RKO (cell line): ENCODE measurements around the gene GALNT9.
"Not testable (repeated sequence)": the region's sequence is repeated elsewhere in the genome, so short reads cannot be mapped to it uniquely, and the experiment has no call there.

Source experiments
- DNase-seq: peaks from one replicate; pipeline ENCODE4 v3.0.0-alpha.2; 2016; ENCODE audit warnings: low spot score

The GALNT9 gene

DNA sequence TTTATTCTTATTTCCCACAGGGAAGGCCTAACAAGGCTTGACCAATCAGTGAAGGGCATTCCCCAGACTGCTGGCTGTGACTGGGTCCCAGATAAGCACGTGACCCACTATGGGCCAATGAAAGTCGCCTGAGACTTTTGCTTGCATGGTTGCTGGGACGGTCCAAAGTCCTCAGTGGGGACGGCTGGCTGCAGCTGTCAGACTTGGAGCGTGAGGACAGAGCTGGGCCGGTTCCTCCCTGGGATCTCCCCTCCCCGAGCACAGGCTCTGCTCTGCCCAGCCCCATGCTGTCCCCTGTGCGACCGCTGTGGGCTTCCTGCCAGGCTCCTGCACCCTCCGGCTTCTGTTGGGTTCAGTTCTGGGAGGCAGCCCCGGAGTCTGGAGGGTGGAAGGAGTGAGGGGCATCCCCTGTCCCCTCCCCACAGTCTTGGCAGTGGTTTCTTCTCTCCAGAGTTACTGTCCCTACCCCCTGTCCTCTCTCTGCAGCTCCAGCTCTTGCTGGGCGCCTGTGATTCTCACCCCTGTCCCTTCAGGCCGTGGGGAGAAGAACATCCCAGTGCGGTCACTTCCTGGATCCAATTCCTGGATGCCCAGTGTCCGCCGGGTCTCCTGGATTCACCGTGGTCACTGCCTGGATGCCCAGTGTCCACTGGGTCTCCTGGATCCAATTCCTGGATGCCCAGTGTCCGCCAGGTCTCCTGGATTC is 50.1 kb downstream of the GALNT9 start:
- DNase-seq = peak; percentile 19

- DNase-seq = no peak
Measured at GRCh38 chr12:132278401-132279183, 50.8 kb downstream of the GALNT9 start.

DNA sequence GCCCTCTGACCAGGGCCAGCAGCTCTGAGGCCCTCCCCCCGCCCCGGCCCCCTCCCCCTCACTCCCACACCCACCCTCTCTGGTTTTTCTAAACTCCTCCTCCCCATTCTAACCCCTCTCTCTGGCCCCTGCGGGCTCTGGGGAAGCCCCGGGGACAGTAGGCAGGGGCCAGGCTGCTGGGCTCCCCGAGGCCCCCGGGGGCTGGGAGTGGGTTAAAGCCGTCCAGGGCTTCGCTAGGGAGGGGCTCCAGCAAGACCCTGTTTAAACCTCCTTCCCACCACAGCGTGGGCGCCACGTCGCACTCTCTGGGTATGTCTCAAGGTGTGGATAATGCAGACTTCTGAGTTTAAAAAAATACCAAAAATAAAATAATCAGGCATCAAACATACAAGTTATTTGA is 51.4 kb downstream of the GALNT9 start:
- DNase-seq = no peak

DNA sequence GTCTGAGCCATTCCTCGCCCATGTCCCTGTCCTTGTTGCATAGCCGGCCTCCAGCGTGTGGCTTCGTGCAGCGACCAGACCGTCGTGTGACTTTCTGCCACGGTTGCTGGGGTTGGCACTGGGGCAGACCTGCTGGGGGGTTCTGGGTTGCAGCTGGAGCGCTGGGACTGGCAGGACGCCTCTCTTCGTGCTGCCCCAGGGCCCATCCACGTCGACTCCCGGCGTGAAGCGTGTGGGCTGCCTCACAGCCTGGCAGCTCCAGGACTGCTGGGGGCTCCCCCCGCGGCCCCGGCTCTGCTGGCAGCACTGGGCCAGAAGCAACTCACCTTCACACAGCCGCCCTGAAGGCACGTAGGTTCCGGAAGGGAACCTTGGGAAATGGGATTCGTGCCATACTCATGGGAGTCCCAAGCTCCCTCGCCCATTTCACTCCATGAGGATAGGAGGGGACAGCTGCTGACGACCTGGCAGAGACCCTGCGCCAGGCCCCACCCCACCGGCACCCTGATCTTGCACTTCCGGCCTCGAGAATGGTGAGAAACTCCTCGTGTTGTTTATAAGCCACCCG is 51.9 kb downstream of the GALNT9 start:
- DNase-seq = no peak

DNA sequence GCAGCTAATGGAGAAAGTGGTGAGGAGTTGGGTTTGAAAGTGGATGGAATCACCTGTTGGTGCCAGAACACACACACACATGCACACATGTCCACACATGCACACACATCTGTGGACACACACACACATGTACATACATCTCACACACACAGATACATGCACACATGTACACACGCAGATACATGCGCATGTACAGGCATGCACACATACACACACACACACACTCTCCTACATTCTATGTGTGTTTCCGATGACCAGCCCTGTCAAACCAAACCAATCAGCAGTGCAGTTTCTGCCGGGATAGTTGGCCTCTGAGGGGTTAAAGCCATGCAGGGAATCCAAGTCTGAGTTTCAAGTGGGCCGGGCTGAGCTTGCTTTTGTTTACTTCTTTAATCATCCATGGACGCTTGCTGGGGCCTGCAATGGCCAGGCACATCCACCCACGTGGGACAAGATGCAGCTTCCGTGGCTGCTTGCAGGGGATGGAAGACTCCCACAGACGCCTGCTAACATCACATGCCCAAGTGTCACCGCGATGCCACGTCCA is 52.5 kb downstream of the GALNT9 start:
- no peak for DNase-seq

DNA sequence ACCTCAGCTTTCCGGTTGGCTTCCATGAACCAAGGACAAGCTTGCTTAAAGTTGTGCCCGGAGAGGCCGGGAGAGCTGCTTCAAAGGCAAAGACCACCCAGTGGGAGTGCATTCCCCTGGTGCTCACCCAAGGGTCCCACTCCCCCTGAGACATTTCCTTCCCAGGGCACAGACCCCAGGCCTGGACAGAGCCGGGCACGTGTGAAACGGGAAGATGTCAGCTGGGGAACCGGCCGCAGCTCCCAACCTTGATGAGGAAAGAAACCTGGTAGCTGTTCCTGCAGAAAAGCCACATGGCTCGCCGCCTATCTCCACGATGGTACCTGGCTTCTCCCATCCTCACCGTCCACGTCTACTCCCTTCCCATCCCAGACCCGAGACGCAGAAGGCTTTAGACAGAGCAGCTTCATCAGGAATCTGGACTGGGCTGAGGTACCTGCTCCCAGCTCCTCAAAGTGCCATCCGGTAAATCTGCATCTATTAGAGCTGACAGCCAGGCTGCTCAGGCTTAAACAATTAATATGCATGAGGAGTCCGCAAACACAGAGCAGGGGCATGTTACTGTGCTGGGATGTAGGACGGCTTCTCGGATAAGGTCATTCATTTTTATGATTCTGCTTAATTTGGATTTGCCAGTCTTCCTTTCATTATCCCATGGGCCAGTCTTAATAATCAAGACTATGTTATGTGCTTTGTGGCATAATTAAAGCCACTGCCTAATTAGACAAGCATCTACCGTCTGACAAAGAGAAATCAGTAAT is 53.1 kb downstream of the GALNT9 start:
- DNase-seq = no peak

DNA sequence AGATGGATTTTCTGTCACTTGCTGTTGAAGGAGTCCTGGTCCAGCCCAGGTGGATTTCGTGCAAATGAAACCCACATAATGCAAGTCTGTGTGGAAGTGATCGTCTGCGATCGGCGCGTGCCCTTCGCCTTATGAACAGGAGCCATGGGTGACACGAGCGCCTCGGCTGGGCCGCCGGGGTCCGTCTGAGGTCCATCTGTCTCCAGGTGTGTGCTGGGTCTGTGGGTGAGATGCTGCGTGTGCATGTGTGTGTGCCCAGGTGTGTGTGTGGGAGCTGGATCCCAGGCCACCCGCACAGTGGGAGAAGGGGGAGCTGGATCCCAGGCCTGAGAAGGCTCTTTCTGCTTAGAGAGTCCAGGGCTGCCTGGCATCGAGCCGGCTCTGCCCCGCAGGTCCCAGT is 53.8 kb downstream of the GALNT9 start:
- DNase-seq = no peak

GRCh38 chr12:132275110-132275531 is 54.3 kb downstream of the GALNT9 start:
- DNase-seq = peak; percentile 69

- no peak for DNase-seq
Measured at GRCh38 chr12:132273992-132274334, 55.4 kb downstream of the GALNT9 start.

DNA sequence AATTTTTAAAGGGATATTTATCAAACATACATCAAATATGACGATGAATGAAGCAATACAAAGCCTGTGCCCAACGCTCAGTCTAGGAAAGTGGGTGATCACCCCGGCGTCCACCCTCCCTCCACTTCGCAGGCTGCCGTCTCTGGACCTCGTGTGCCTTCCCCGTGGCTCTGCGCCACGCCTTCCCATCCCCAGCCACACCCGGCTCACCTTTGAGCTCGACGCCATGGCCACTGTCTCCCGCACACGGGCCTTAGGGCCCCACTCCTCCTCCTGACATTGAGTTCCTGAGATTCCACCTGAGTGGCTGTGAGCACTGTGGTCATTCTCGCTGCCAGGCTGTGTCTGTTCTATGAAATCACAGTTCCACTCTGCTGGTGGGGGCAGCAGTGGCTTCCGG is 56.7 kb downstream of the GALNT9 start:
- no peak for DNase-seq

DNA sequence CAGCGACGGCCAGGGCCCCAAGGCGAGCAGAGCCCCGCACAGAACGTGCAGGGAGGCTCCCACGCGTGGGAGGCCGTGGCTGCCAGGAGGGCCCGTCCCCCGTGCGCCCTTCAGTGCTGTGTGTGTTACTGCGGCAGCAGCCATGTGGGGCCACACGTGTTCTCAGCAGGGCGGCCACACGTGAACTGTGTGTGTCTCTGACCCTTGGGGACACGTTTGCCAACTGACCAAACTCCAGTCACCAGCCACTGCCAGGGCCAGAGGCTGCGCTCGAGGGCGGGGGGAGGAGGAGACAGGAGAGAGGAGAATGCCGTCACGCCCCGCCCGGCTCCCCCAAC is 57.7 kb downstream of the GALNT9 start:
- no peak for DNase-seq

GRCh38 chr12:132270969-132271754 is 58.2 kb downstream of the GALNT9 start:
- no peak for DNase-seq

DNA sequence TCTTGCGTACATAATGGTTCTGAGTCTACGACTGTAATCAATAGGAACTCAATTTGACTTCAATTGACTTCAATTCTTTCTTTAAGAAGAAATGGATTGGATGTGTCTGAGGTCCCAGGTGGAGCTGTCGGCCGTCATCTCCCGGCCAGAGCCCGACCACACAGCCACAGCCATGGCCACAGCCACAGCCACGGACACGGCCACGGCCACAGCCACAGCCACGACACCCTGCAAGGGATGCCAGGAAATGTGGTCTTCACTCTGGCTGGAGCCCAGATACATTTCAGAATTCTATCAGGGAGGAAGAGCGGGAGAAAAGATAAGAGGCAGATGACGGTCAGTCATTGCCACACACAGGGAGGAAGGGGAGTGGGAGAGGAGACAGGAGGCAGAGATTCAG is 58.9 kb downstream of the GALNT9 start:
- DNase-seq = no peak

DNA sequence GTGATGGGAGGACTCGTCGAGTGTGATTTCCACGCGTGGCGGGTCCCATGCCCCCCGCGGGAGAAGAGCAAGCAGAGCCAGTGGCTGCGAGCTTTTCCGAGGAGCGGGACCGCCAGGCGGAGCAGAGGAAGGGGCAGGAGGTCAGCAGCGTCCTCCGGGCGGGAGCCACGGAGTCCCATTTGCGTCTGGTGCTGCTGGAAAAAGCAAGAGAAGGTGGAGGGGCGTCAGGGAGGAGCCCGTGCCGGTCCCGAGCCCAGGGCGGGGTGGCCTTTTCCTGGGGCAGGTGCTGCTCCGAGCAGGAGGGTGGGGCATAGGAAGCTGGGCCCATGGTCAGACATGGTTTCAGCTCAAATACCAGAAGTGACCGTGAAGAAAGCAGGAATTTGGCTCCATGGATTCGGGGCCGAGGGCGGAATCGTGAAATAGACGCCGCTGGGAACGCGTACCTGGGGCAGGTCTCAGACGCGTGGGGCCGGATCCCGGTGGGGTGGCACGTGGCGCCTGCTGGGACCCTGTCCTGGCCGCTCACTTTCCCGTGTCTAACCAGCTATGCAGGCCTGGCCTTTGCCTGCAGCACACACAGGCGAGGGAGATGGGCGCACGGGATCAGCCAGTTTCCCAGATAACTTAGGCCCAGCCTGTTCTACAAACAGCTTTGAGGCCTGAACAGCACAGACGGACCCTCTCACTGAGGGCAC is 60.0 kb downstream of the GALNT9 start:
- DNase-seq = no peak

DNA sequence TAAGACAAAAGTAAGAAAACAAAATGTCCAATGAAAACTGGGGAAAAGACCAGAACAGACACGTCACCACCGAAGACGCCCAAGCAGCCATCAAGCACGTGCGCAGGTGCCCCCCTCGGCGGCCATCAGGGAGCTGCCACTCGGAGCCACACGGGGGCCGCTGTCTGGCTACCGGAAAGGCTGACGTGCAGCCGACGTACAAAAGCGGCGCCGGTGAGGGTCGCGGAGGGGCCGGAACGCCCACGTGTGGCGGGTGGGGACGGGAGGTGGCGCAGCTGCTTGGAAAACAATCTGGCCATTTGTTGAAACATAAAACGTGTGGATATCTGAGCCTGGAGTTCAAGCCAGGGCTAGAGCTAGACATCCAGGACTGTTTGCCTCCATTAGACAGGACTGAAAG is 60.7 kb downstream of the GALNT9 start:
- no peak for DNase-seq

- no peak for DNase-seq
Measured at GRCh38 chr12:132267873-132268272, 61.5 kb downstream of the GALNT9 start.

GRCh38 chr12:132266802-132267201 is 62.6 kb downstream of the GALNT9 start:
- no peak for DNase-seq

- DNase-seq = no peak
Measured at GRCh38 chr12:132266370-132266769, 63.0 kb downstream of the GALNT9 start.

DNA sequence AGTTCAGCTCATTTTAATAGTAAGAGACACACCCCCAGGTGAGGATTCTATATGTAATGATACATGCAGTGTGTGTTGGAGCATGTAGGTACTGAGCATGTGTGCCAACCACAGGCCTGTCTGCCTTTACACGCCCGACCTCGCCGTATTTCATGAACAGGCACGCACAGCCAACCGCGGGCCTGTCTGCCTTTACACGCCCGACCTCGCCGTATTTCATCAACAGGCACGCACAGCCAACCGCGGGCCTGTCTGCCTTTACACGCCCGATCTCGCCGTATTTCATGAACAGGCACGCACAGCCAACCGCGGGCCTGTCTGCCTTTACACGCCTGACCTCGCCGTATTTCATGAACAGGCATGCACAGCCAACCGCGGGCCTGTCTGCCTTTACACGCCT is 63.6 kb downstream of the GALNT9 start:
- not testable (repeated sequence) for DNase-seq

- no peak for DNase-seq
Measured at GRCh38 chr12:132265056-132265800, 64.2 kb downstream of the GALNT9 start.
